ENCODE results near the gene USP5. TPM values are rescaled to one million over a fixed set of nuclear protein-coding genes. Genes with fewer than 3 reads are reported as not detected.

USP5 gene
- polyA plus RNA-seq, 2 of the 4 experiments (the other 2 are of a cell fraction) = 58.6 to 78.2 TPM

DNA sequence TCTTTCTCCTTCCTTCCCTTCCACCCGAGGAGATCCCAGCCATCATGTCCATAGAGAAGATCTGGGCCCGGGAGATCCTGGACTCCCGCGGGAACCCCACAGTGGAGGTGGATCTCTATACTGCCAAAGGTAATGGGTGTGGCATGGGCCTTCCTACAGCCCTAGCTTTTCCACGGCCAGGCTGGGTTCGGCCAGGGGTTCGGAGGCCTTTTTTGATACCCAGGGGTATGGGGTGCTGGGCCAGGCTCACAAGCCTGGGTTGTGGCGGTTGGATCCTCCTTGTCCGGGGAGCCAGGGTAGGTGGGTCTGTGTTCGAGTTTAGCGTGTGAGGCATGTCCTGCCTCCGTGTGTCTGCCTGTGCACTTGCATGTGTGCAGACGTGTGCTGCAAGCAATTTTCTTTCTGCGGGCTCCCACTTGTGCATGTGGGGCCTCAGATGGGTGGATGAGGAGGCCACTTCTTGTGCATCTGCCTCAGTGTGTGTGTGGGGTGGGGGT lies 63.9 kb downstream of the USP5 start:
- ChIA-PET CTCF (interaction anchor here (1.0 to 22.2 kb wide), 5 partner anchors 9 to 46 kb away, joined by 3 to 232 read pairs (median 10); partner anchors contain the start of genes ATN1, SPSB2 and TPI1), POLR2A (no interaction called here)
- Histone ChIP-seq H3K9me3 (no peaks in the 10 kb centered on the region), H3K27ac (peak overlapping the region in 1 of 2 experiments; percentile 93; a peak in 3 of 6 replicates), H3K4me2 (peak overlapping the region; percentile 94), H3K4me3 (peak overlapping the region; percentile 63), H3K4me1 (peaks cover 17% of the 10 kb centered on the region)
- DNase-seq (ENCODE audit: low read depth in 1 of 2, low spot score in 1 of 2) = no peak
- WGBS (ENCODE audit: missing lambda C conversion rate) = 70% methylated on average over 14 of the region's 14 CpGs
- FAIRE-seq = no peak
- TF ChIP-seq RARB (CRISPR knock-in tag; IDR thresholded peaks at IDR 0.05) = no peak
- no peak for TF ChIP-seq CHD2 (IDR thresholded peaks at IDR 0.05; ENCODE audit: low read length, partially characterized antibody)
- no peak for TF ChIP-seq RAD21 (conservative IDR thresholded peaks at IDR 0.05 in 1 of 2, IDR thresholded peaks at IDR 0.05 in 1 of 2)
- TF ChIP-seq MYC (IDR thresholded peaks at IDR 0.05; ENCODE audit: borderline replicate concordance, low read length) = no peak
- TF ChIP-seq ESRRA (IDR thresholded peaks at IDR 0.05; ENCODE audit: borderline replicate concordance, low read length) = no peak
- TF ChIP-seq SREBF2 (IDR thresholded peaks at IDR 0.05) = no peak
- TF ChIP-seq MAZ (IDR thresholded peaks at IDR 0.05; ENCODE audit: borderline replicate concordance, low read depth, low read length) = no peak
- TF ChIP-seq, protein P1, sequence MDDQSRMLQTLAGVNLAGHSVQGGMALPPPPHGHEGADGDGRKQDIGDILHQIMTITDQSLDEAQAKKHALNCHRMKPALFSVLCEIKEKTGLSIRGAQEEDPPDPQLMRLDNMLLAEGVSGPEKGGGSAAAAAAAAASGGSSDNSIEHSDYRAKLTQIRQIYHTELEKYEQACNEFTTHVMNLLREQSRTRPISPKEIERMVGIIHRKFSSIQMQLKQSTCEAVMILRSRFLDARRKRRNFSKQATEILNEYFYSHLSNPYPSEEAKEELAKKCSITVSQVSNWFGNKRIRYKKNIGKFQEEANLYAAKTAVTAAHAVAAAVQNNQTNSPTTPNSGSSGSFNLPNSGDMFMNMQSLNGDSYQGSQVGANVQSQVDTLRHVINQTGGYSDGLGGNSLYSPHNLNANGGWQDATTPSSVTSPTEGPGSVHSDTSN (IDR thresholded peaks at IDR 0.05) = no peak
- no peak for TF ChIP-seq ZC3H11A (IDR thresholded peaks at IDR 0.05)
- TF ChIP-seq GATA3 (IDR thresholded peaks at IDR 0.05; ENCODE audit: borderline replicate concordance) = no peak
- no peak for TF ChIP-seq RFX5 (IDR thresholded peaks at IDR 0.05)
- TF ChIP-seq, protein P2, sequence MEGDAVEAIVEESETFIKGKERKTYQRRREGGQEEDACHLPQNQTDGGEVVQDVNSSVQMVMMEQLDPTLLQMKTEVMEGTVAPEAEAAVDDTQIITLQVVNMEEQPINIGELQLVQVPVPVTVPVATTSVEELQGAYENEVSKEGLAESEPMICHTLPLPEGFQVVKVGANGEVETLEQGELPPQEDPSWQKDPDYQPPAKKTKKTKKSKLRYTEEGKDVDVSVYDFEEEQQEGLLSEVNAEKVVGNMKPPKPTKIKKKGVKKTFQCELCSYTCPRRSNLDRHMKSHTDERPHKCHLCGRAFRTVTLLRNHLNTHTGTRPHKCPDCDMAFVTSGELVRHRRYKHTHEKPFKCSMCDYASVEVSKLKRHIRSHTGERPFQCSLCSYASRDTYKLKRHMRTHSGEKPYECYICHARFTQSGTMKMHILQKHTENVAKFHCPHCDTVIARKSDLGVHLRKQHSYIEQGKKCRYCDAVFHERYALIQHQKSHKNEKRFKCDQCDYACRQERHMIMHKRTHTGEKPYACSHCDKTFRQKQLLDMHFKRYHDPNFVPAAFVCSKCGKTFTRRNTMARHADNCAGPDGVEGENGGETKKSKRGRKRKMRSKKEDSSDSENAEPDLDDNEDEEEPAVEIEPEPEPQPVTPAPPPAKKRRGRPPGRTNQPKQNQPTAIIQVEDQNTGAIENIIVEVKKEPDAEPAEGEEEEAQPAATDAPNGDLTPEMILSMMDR (IDR thresholded peaks at IDR 0.05) = no peak
- ATAC-seq = no peak

Other genes with a start within 250 kb of the USP5 start
- 53.7 and 99.3 TPM in 2 replicates for gene CHD4, start 244.8 kb upstream of the USP5 start, polyA plus RNA-seq (2011; rRNA removed)
- 83.4 to 87.8 TPM (median 84.8 TPM) in 3 replicates for gene CHD4, start 244.8 kb upstream of the USP5 start, polyA plus RNA-seq (2017; fragmentation: RNase III; extraction: RNeasy Plus Mini Kit Qiagen cat#74134 plus additional on column Dnase treatment)
- gene LPAR5, start 216.2 kb upstream of the USP5 start, polyA plus RNA-seq (2011; rRNA removed) = 0.74 and 0.97 TPM in 2 replicates
- 0.29 to 0.66 TPM (median 0.58 TPM) in 3 replicates for gene LPAR5, start 216.2 kb upstream of the USP5 start, polyA plus RNA-seq (2017; fragmentation: RNase III; extraction: RNeasy Plus Mini Kit Qiagen cat#74134 plus additional on column Dnase treatment)
- gene ACRBP, start 204.7 kb upstream of the USP5 start, polyA plus RNA-seq (2011; rRNA removed) = 0.70 and 1.4 TPM in 2 replicates
- 0.28 to 0.36 TPM (median 0.34 TPM) in 3 replicates for gene ACRBP, start 204.7 kb upstream of the USP5 start, polyA plus RNA-seq (2017; fragmentation: RNase III; extraction: RNeasy Plus Mini Kit Qiagen cat#74134 plus additional on column Dnase treatment)
- 36.5 and 41.3 TPM in 2 replicates for gene ING4, start 189.0 kb upstream of the USP5 start, polyA plus RNA-seq (2011; rRNA removed)
- 15.3 to 19.5 TPM (median 18.8 TPM) in 3 replicates for gene ING4, start 189.0 kb upstream of the USP5 start, polyA plus RNA-seq (2017; fragmentation: RNase III; extraction: RNeasy Plus Mini Kit Qiagen cat#74134 plus additional on column Dnase treatment)
- 59.6 and 81.9 TPM in 2 replicates for gene ZNF384, start 162.8 kb upstream of the USP5 start, polyA plus RNA-seq (2011; rRNA removed)
- gene ZNF384, start 162.8 kb upstream of the USP5 start, polyA plus RNA-seq (2017; fragmentation: RNase III; extraction: RNeasy Plus Mini Kit Qiagen cat#74134 plus additional on column Dnase treatment) = 64.7 to 86.4 TPM (median 79.8 TPM) in 3 replicates
- gene PIANP, start 151.3 kb upstream of the USP5 start, polyA plus RNA-seq (2011; rRNA removed) = 0.10 and 0.22 TPM in 2 replicates
- gene PIANP, start 151.3 kb upstream of the USP5 start, polyA plus RNA-seq (2017; fragmentation: RNase III; extraction: RNeasy Plus Mini Kit Qiagen cat#74134 plus additional on column Dnase treatment) = 0.30 to 0.56 TPM (median 0.45 TPM) in 3 replicates
- gene COPS7A, start 128.1 kb upstream of the USP5 start, polyA plus RNA-seq (2011; rRNA removed) = 78.8 and 95.0 TPM in 2 replicates
- 46.9 to 51.2 TPM (median 50.0 TPM) in 3 replicates for gene COPS7A, start 128.1 kb upstream of the USP5 start, polyA plus RNA-seq (2017; fragmentation: RNase III; extraction: RNeasy Plus Mini Kit Qiagen cat#74134 plus additional on column Dnase treatment)
- gene MLF2, start 99.0 kb upstream of the USP5 start, polyA plus RNA-seq (2011; rRNA removed) = 302 and 310 TPM in 2 replicates
- 269 to 305 TPM (median 295 TPM) in 3 replicates for gene MLF2, start 99.0 kb upstream of the USP5 start, polyA plus RNA-seq (2017; fragmentation: RNase III; extraction: RNeasy Plus Mini Kit Qiagen cat#74134 plus additional on column Dnase treatment)
- 205 and 391 TPM in 2 replicates for gene PTMS, start 85.8 kb upstream of the USP5 start, polyA plus RNA-seq (2011; rRNA removed)
- 868 to 1,195 TPM (median 1,161 TPM) in 3 replicates for gene PTMS, start 85.8 kb upstream of the USP5 start, polyA plus RNA-seq (2017; fragmentation: RNase III; extraction: RNeasy Plus Mini Kit Qiagen cat#74134 plus additional on column Dnase treatment)
- 0.56 and 0.66 TPM in 2 replicates for gene LAG3, start 79.6 kb upstream of the USP5 start, polyA plus RNA-seq (2011; rRNA removed)
- gene LAG3, start 79.6 kb upstream of the USP5 start, polyA plus RNA-seq (2017; fragmentation: RNase III; extraction: RNeasy Plus Mini Kit Qiagen cat#74134 plus additional on column Dnase treatment) = 1.6 to 2.3 TPM (median 1.7 TPM) in 3 replicates
- gene CD4, start 62.6 kb upstream of the USP5 start, polyA plus RNA-seq (2011; rRNA removed) = not detected in 2 replicates
- 0.03 TPM in 1 of 3 replicates, not detected in the others for gene CD4, start 62.6 kb upstream of the USP5 start, polyA plus RNA-seq (2017; fragmentation: RNase III; extraction: RNeasy Plus Mini Kit Qiagen cat#74134 plus additional on column Dnase treatment)
- 1.8 TPM in 2 replicates for gene GPR162, start 30.3 kb upstream of the USP5 start, polyA plus RNA-seq (2011; rRNA removed)
- 1.7 to 2.4 TPM (median 1.7 TPM) in 3 replicates for gene GPR162, start 30.3 kb upstream of the USP5 start, polyA plus RNA-seq (2017; fragmentation: RNase III; extraction: RNeasy Plus Mini Kit Qiagen cat#74134 plus additional on column Dnase treatment)
- gene P3H3, start 23.7 kb upstream of the USP5 start, polyA plus RNA-seq (2011; rRNA removed) = 8.1 and 8.6 TPM in 2 replicates
- 17.7 to 23.2 TPM (median 21.9 TPM) in 3 replicates for gene P3H3, start 23.7 kb upstream of the USP5 start, polyA plus RNA-seq (2017; fragmentation: RNase III; extraction: RNeasy Plus Mini Kit Qiagen cat#74134 plus additional on column Dnase treatment)
- 0.94 and 1.1 TPM in 2 replicates for gene GNB3, start 11.2 kb upstream of the USP5 start, polyA plus RNA-seq (2011; rRNA removed)
- 2.3 to 3.7 TPM (median 2.7 TPM) in 3 replicates for gene GNB3, start 11.2 kb upstream of the USP5 start, polyA plus RNA-seq (2017; fragmentation: RNase III; extraction: RNeasy Plus Mini Kit Qiagen cat#74134 plus additional on column Dnase treatment)
- gene CDCA3, start 864 bp upstream of the USP5 start, polyA plus RNA-seq (2011; rRNA removed) = 51.5 and 57.5 TPM in 2 replicates
- gene CDCA3, start 864 bp upstream of the USP5 start, polyA plus RNA-seq (2017; fragmentation: RNase III; extraction: RNeasy Plus Mini Kit Qiagen cat#74134 plus additional on column Dnase treatment) = 79.6 to 92.0 TPM (median 80.2 TPM) in 3 replicates
- 1,913 and 2,511 TPM in 2 replicates for gene TPI1, start 15.4 kb downstream of the USP5 start, polyA plus RNA-seq (2011; rRNA removed)
- gene TPI1, start 15.4 kb downstream of the USP5 start, polyA plus RNA-seq (2017; fragmentation: RNase III; extraction: RNeasy Plus Mini Kit Qiagen cat#74134 plus additional on column Dnase treatment) = 1,221 to 1,293 TPM (median 1,253 TPM) in 3 replicates
- 15.3 and 16.8 TPM in 2 replicates for gene SPSB2, start 21.2 kb downstream of the USP5 start, polyA plus RNA-seq (2011; rRNA removed)
- 20.8 to 22.1 TPM (median 21.8 TPM) in 3 replicates for gene SPSB2, start 21.2 kb downstream of the USP5 start, polyA plus RNA-seq (2017; fragmentation: RNase III; extraction: RNeasy Plus Mini Kit Qiagen cat#74134 plus additional on column Dnase treatment)
- 33.3 and 40.4 TPM in 2 replicates for gene LRRC23, start 52.7 kb downstream of the USP5 start, polyA plus RNA-seq (2011; rRNA removed)
- gene LRRC23, start 52.7 kb downstream of the USP5 start, polyA plus RNA-seq (2017; fragmentation: RNase III; extraction: RNeasy Plus Mini Kit Qiagen cat#74134 plus additional on column Dnase treatment) = 17.2 to 19.1 TPM (median 19.1 TPM) in 3 replicates
- gene ENO2, start 62.4 kb downstream of the USP5 start, polyA plus RNA-seq (2011; rRNA removed) = 26.2 and 45.1 TPM in 2 replicates
- gene ENO2, start 62.4 kb downstream of the USP5 start, polyA plus RNA-seq (2017; fragmentation: RNase III; extraction: RNeasy Plus Mini Kit Qiagen cat#74134 plus additional on column Dnase treatment) = 31.0 to 38.6 TPM (median 31.6 TPM) in 3 replicates
- 11.3 and 23.1 TPM in 2 replicates for gene ATN1, start 75.8 kb downstream of the USP5 start, polyA plus RNA-seq (2011; rRNA removed)
- gene ATN1, start 75.8 kb downstream of the USP5 start, polyA plus RNA-seq (2017; fragmentation: RNase III; extraction: RNeasy Plus Mini Kit Qiagen cat#74134 plus additional on column Dnase treatment) = 40.3 to 51.6 TPM (median 51.2 TPM) in 3 replicates
- gene RNU7-1, start 91.7 kb downstream of the USP5 start, polyA plus RNA-seq (2011; rRNA removed) = not detected in 2 replicates
- not detected in 3 replicates for gene RNU7-1, start 91.7 kb downstream of the USP5 start, polyA plus RNA-seq (2017; fragmentation: RNase III; extraction: RNeasy Plus Mini Kit Qiagen cat#74134 plus additional on column Dnase treatment)
- gene C12orf57, start 91.9 kb downstream of the USP5 start, polyA plus RNA-seq (2011; rRNA removed) = 466 and 493 TPM in 2 replicates
- gene C12orf57, start 91.9 kb downstream of the USP5 start, polyA plus RNA-seq (2017; fragmentation: RNase III; extraction: RNeasy Plus Mini Kit Qiagen cat#74134 plus additional on column Dnase treatment) = 224 to 273 TPM (median 261 TPM) in 3 replicates
- 18.9 and 29.0 TPM in 2 replicates for gene PTPN6, start 99.2 kb downstream of the USP5 start, polyA plus RNA-seq (2011; rRNA removed)
- 14.2 to 17.1 TPM (median 15.1 TPM) in 3 replicates for gene PTPN6, start 99.2 kb downstream of the USP5 start, polyA plus RNA-seq (2017; fragmentation: RNase III; extraction: RNeasy Plus Mini Kit Qiagen cat#74134 plus additional on column Dnase treatment)
- gene PHB2, start 118.5 kb downstream of the USP5 start, polyA plus RNA-seq (2011; rRNA removed) = 296 and 297 TPM in 2 replicates
- gene PHB2, start 118.5 kb downstream of the USP5 start, polyA plus RNA-seq (2017; fragmentation: RNase III; extraction: RNeasy Plus Mini Kit Qiagen cat#74134 plus additional on column Dnase treatment) = 292 to 313 TPM (median 293 TPM) in 3 replicates
- gene EMG1, start 118.8 kb downstream of the USP5 start, polyA plus RNA-seq (2011; rRNA removed) = 92.0 and 96.7 TPM in 2 replicates
- 65.7 to 78.2 TPM (median 67.9 TPM) in 3 replicates for gene EMG1, start 118.8 kb downstream of the USP5 start, polyA plus RNA-seq (2017; fragmentation: RNase III; extraction: RNeasy Plus Mini Kit Qiagen cat#74134 plus additional on column Dnase treatment)
- gene LPCAT3, start 166.3 kb downstream of the USP5 start, polyA plus RNA-seq (2011; rRNA removed) = 52.0 and 53.4 TPM in 2 replicates
- 27.4 to 43.0 TPM (median 42.8 TPM) in 3 replicates for gene LPCAT3, start 166.3 kb downstream of the USP5 start, polyA plus RNA-seq (2017; fragmentation: RNase III; extraction: RNeasy Plus Mini Kit Qiagen cat#74134 plus additional on column Dnase treatment)
- gene C1S, start 208.6 kb downstream of the USP5 start, polyA plus RNA-seq (2011; rRNA removed) = 107 and 109 TPM in 2 replicates
- gene C1S, start 208.6 kb downstream of the USP5 start, polyA plus RNA-seq (2017; fragmentation: RNase III; extraction: RNeasy Plus Mini Kit Qiagen cat#74134 plus additional on column Dnase treatment) = 61.2 to 76.2 TPM (median 65.5 TPM) in 3 replicates
- 36.0 and 57.8 TPM in 2 replicates for gene C1R, start 240.3 kb downstream of the USP5 start, polyA plus RNA-seq (2011; rRNA removed)
- 24.8 to 40.4 TPM (median 31.4 TPM) in 3 replicates for gene C1R, start 240.3 kb downstream of the USP5 start, polyA plus RNA-seq (2017; fragmentation: RNase III; extraction: RNeasy Plus Mini Kit Qiagen cat#74134 plus additional on column Dnase treatment)

Data from A549 (cell line).